H1 (cell line): Measurements from ENCODE around the gene SORCS3. TPM values are rescaled to one million over a fixed set of nuclear protein-coding genes. Genes with fewer than 3 reads are reported as not detected.

Experiments
- CTCF ChIA-PET: fragments of 300-600 bp; sonication (Branson Sonifier 250); formaldehyde crosslinking; loops from one replicate; lab custom pipeline; 2021; ENCODE audit not compliant: partially characterized antibody; lab: Charles Lee
- POLR2A ChIA-PET: fragments of 300-600 bp; sonication (Branson Sonifier 250); formaldehyde crosslinking; loops from one replicate; lab custom pipeline; 2021; ENCODE audit warnings: inconsistent platforms; ENCODE audit not compliant: partially characterized antibody; lab: Charles Lee
- DNase-seq, 2 experiments: peaks; one replicate each; pipeline versions ENCODE4 v3.0.0 to v3.0.0-alpha.2; 2010 to 2022; ENCODE audit warnings: low spot score in 2 of 2, low read depth in 1 of 2, mixed read lengths in 1 of 2
- FAIRE-seq: peaks from 2 replicates; lab custom pipeline; 2011; peaks lifted over from hg19 to GRCh38; lab: Jason Lieb, UNC
- H2AFZ ChIP-seq: 2 replicates; pipeline ENCODE4 v1.8.1; 2012; ENCODE audit warnings: low read length, inconsistent platforms
- H2AK5ac ChIP-seq: 2 replicates; pipeline ENCODE4 v1.6.1; 2013; ENCODE audit warnings: low read depth, low read length
- H2BK120ac ChIP-seq: replicated peaks from 2 replicates; pipeline ENCODE3; 2013; ENCODE audit warnings: low read depth, low read length, inconsistent platforms
- H2BK12ac ChIP-seq: 2 replicates; pipeline ENCODE4 v1.6.1; 2013; ENCODE audit warnings: low read depth, low read length
- H2BK15ac ChIP-seq: 2 replicates; pipeline ENCODE4 v1.6.1; 2013; ENCODE audit warnings: low read length
- H2BK20ac ChIP-seq: 2 replicates; pipeline ENCODE4 v1.6.1; 2013; ENCODE audit warnings: low read length
- H2BK5ac ChIP-seq: 2 replicates; pipeline ENCODE4 v1.6.1; 2013; ENCODE audit warnings: low read depth, low read length
- H3K14ac ChIP-seq: 2 replicates; pipeline ENCODE4 v1.6.1; 2013; ENCODE audit warnings: inconsistent platforms; ENCODE audit not compliant: insufficient read length
- H3K18ac ChIP-seq: 2 replicates; pipeline ENCODE4 v1.6.1; 2013; ENCODE audit warnings: low read length; ENCODE audit errors: extremely low read depth
- H3K23ac ChIP-seq: 2 replicates; pipeline ENCODE4 v1.6.1; 2013; ENCODE audit warnings: inconsistent platforms; ENCODE audit not compliant: insufficient read length
- H3K23me2 ChIP-seq: 2 replicates; pipeline ENCODE4 v1.6.1; 2013; ENCODE audit warnings: low read depth, low read length
- H3K27ac ChIP-seq: 2 replicates; pipeline ENCODE4 v1.6.1; 2011; ENCODE audit warnings: low read depth, low read length, inconsistent platforms
- H3K27me3 ChIP-seq, 4 experiments: replicated peaks in 1 of 4; 1 replicate in 1 of 4; 2 replicates in 3 of 4; pipeline versions ENCODE4 v1.6.1 to v1.8.1; 2011 to 2013; ENCODE audit warnings: low read length in 3 of 4, mild to moderate bottlenecking in 3 of 4, inconsistent platforms in 2 of 4, mixed read lengths in 2 of 4, moderate library complexity in 1 of 4; ENCODE audit not compliant: control insufficient read depth in 3 of 4, insufficient read depth in 3 of 4; ENCODE audit errors: extremely low read depth in 1 of 4
- H3K36me3 ChIP-seq, 4 experiments: 2 replicates each; pipeline versions ENCODE4 v1.6.1 to v1.8.1; 2011 to 2013; ENCODE audit warnings: mild to moderate bottlenecking in 4 of 4, low read length in 3 of 4, moderate library complexity in 2 of 4, control low read depth in 1 of 4, inconsistent platforms in 1 of 4; ENCODE audit not compliant: insufficient read depth in 4 of 4, control insufficient read depth in 2 of 4
- H3K4ac ChIP-seq: replicated peaks from 2 replicates; pipeline ENCODE3; 2013; ENCODE audit warnings: low read length, low read depth, mixed read lengths, inconsistent platforms; ENCODE audit not compliant: insufficient read length
- H3K4me1 ChIP-seq, 4 experiments: replicated peaks in 1 of 4; 1 replicate in 1 of 4; 2 replicates in 3 of 4; pipeline versions ENCODE4 v1.6.1 to v1.8.1; 2011 to 2013; ENCODE audit warnings: low read length in 3 of 4, inconsistent platforms in 2 of 4, mixed read lengths in 1 of 4; ENCODE audit not compliant: insufficient read depth in 4 of 4, control insufficient read depth in 3 of 4
- H3K4me2 ChIP-seq, 2 experiments: 2 replicates each; pipeline versions ENCODE4 v1.6.1 to v1.8.1; 2011 to 2013; ENCODE audit warnings: low read depth in 2 of 2, low read length in 2 of 2, control low read depth in 1 of 2, inconsistent platforms in 1 of 2, mild to moderate bottlenecking in 1 of 2; ENCODE audit not compliant: insufficient read depth in 1 of 2
- H3K4me3 ChIP-seq, 4 experiments: fragments of 200-600, 300-600 bp in 1 of 4; sonication (generic), shearing (Covaris generic), sonication (Bioruptor Twin) in 1 of 4; 2 replicates each; pipeline versions ENCODE4 v1.5.1 to v1.8.1; 2011 to 2016; ENCODE audit warnings: low read length in 4 of 4, low read depth in 3 of 4, control low read depth in 2 of 4, inconsistent platforms in 2 of 4, mild to moderate bottlenecking in 2 of 4, mixed read lengths in 1 of 4, moderate library complexity in 1 of 4; ENCODE audit not compliant: insufficient read depth in 2 of 4; ENCODE audit errors: extremely low read depth in 1 of 4
- H3K56ac ChIP-seq: replicated peaks from 2 replicates; pipeline ENCODE3; 2013; ENCODE audit warnings: low read depth, mild to moderate bottlenecking, mixed read lengths, low read length, inconsistent platforms; ENCODE audit not compliant: insufficient read length
- H3K79me1 ChIP-seq: 2 replicates; pipeline ENCODE4 v1.6.1; 2013; ENCODE audit warnings: low read depth, low read length, control low read depth
- H3K79me2 ChIP-seq, 2 experiments: 2 replicates each; pipeline versions ENCODE4 v1.6.1 to v1.8.1; 2012 to 2013; ENCODE audit warnings: low read length in 2 of 2, mild to moderate bottlenecking in 2 of 2, inconsistent platforms in 1 of 2; ENCODE audit not compliant: insufficient read depth in 2 of 2, control insufficient read depth in 1 of 2
- H3K9ac ChIP-seq, 4 experiments: replicated peaks in 1 of 4; 1 replicate in 1 of 4; 2 replicates in 3 of 4; pipeline versions ENCODE4 v1.6.1 to v1.8.1; 2011 to 2013; ENCODE audit warnings: low read depth in 3 of 4, low read length in 3 of 4, control low read depth in 2 of 4, mild to moderate bottlenecking in 2 of 4, moderate library complexity in 2 of 4, inconsistent platforms in 1 of 4; ENCODE audit errors: extremely low read depth in 1 of 4
- H3K9me3 ChIP-seq, 2 experiments: 2 replicates each; pipeline versions ENCODE4 v1.6.1 to v1.8.1; 2012 to 2013; ENCODE audit warnings: mild to moderate bottlenecking in 2 of 2, moderate library complexity in 2 of 2, control low read depth in 1 of 2, inconsistent platforms in 1 of 2, low read depth in 1 of 2, low read length in 1 of 2, mixed read lengths in 1 of 2; ENCODE audit not compliant: insufficient read depth in 2 of 2
- H4K20me1 ChIP-seq, 2 experiments: replicated peaks in 1 of 2; 2 replicates each; pipeline versions ENCODE3 to v1.8.1; 2011 to 2013; ENCODE audit warnings: inconsistent platforms in 2 of 2, low read length in 2 of 2, mild to moderate bottlenecking in 1 of 2; ENCODE audit not compliant: insufficient read depth in 2 of 2, control insufficient read depth in 1 of 2
- H4K5ac ChIP-seq: 2 replicates; pipeline ENCODE4 v1.6.1; 2013; ENCODE audit warnings: low read length, low read depth, mixed read lengths, inconsistent platforms; ENCODE audit not compliant: insufficient read length
- H4K8ac ChIP-seq: 2 replicates; pipeline ENCODE4 v1.8.0; 2013; ENCODE audit warnings: mild to moderate bottlenecking, moderate library complexity, low read length, inconsistent platforms; ENCODE audit not compliant: insufficient read depth; ENCODE audit errors: extremely low read depth
- H4K91ac ChIP-seq: replicated peaks from 2 replicates; pipeline ENCODE3; 2013; ENCODE audit warnings: low read length, mixed read lengths, inconsistent platforms; ENCODE audit not compliant: insufficient read length
- CEBPB ChIP-seq: IDR thresholded peaks from 2 replicates; pipeline ENCODE4 v1.6.1; 2012; ENCODE audit warnings: low read depth, low read length
- polyA plus RNA-seq, 7 experiments: library from polyadenylated mRNA; depleted of rRNA in 3 of 7; stranded (reverse) in 5 of 7; unstranded in 2 of 7; fragments of >200 nt in 5 of 7; fragments of 200-250 nt in 2 of 7; gene quantifications; 1 replicate in 5 of 7; 2 replicates in 1 of 7; 4 replicates in 1 of 7; pipeline versions ENCODE4 v1.2.1 to v1.2.3, GENCODE V29; 2011 to 2013; ENCODE audit warnings: missing spikeins in 2 of 7, mixed read lengths in 2 of 7
- total RNA-seq: library from RNA; stranded (reverse); fragmentation: NEBNext Ultra II Directional; extraction: Animal tissue kit (Norgen Biotek cat#: 25700); gene quantifications from 2 replicates; pipeline ENCODE4 v1.2.1, GENCODE V29; 2021

The SORCS3 gene
- total and polyA plus RNA-seq, 2 of the 8 experiments (the other 6 are each of a cell fraction or from before 2014, with no cell fraction given), result 0.26 to 0.88 TPM

DNA sequence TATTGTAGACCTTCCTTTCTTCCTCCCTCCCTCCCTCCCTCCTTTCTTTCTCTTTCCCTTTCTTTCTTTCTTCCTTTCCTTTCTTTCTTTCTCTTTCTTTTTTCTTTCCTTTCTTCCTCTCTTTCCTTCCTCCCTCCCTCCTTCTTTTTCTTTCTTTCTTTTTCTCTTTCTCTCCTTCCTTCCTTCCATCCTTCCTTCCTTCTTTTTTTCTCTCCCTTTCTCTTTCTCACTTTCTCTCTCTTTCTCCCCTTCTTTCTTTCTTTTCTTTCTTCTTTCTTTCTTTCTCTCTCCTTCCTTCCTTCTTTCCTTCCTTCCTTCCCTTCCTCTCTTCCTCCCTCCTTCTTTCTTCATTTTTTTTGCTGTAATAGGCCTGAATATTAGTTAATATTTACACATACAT lies 638.0 kb downstream of the SORCS3 start:
- H3K9me3 ChIP-seq, result no peaks in the 10 kb centered on the region
- no peak overlapping the region for H3K4me2 ChIP-seq
- H4K91ac ChIP-seq, result no peak overlapping the region
- POLR2A ChIA-PET, result no interaction called here
- CTCF ChIA-PET, result interaction anchor here (1.3 to 3.2 kb wide), 2 partner anchors 216 to 413 kb away, joined by 4 to 8 read pairs; no protein-coding TSS in a partner anchor
- H2BK15ac ChIP-seq, result no peak overlapping the region
- no peak overlapping the region for H4K5ac ChIP-seq
- no peak overlapping the region for H2AK5ac ChIP-seq
- no peak overlapping the region for H3K4me3 ChIP-seq
- DNase-seq (no peak), FAIRE-seq (no peak)
- no peak overlapping the region for H3K27ac ChIP-seq
- no peak overlapping the region for H3K4ac ChIP-seq
- H2BK20ac ChIP-seq, result no peak overlapping the region
- no peak overlapping the region for H3K9ac ChIP-seq
- H3K23me2 ChIP-seq, result no peaks in the 10 kb centered on the region
- no peak for TF ChIP-seq CEBPB
- no peak overlapping the region for H3K23ac ChIP-seq
- no peak overlapping the region for H2BK5ac ChIP-seq
- no peaks in the 10 kb centered on the region for H3K36me3 ChIP-seq
- no peaks in the 10 kb centered on the region; the same call in 1 of the 2 replicates for H3K79me1 ChIP-seq
- no peak overlapping the region for H2BK12ac ChIP-seq
- no peaks in the 10 kb centered on the region for H3K27me3 ChIP-seq
- no peak overlapping the region for H2BK120ac ChIP-seq
- H3K56ac ChIP-seq, result no peak overlapping the region
- no peaks in the 10 kb centered on the region for H3K4me1 ChIP-seq
- H3K18ac ChIP-seq, result no peak overlapping the region
- no peak overlapping the region for H4K8ac ChIP-seq
- H3K79me2 ChIP-seq, result no peaks in the 10 kb centered on the region
- no peaks in the 10 kb centered on the region for H4K20me1 ChIP-seq
- no peak overlapping the region for H3K14ac ChIP-seq
- no peak overlapping the region for H2AFZ ChIP-seq
